Fibroblast of skin of right biceps (primary cell): ENCODE data around the gene ZNHIT2.

Source experiments
- DNase-seq: peaks from one replicate; pipeline ENCODE4 v3.0.0-alpha.2; 2013

ZNHIT2 gene

GRCh38 chr11:65134240-65134951 lies 16.9 kb upstream of the ZNHIT2 start, which contains the start of gene SYVN1:
TSS of gene SYVN1 (minus strand) at chr11:65134519. CDS start at chr11:65133601, 918 bp downstream.
- DNase-seq, result peak; percentile 90

GRCh38 chr11:65133724-65134123 lies 16.2 kb upstream of the ZNHIT2 start:
- peak; percentile 8 for DNase-seq

GRCh38 chr11:65132988-65133700 lies 15.6 kb upstream of the ZNHIT2 start:
- DNase-seq, result peak; percentile 12

- DNase-seq, result no peak
Measured at GRCh38 chr11:65132238-65132987, 14.9 kb upstream of the ZNHIT2 start.

GRCh38 chr11:65131895-65132237 lies 14.4 kb upstream of the ZNHIT2 start:
- no peak for DNase-seq

- DNase-seq, result no peak
Measured at GRCh38 chr11:65131417-65131776, 13.9 kb upstream of the ZNHIT2 start.

- no peak for DNase-seq
Measured at GRCh38 chr11:65130631-65131416, 13.3 kb upstream of the ZNHIT2 start.

- no peak for DNase-seq
Measured at GRCh38 chr11:65129649-65130441, 12.3 kb upstream of the ZNHIT2 start.

GRCh38 chr11:65128182-65129145 lies 11.0 kb upstream of the ZNHIT2 start:
- DNase-seq, result no peak

- DNase-seq, result no peak
Measured at GRCh38 chr11:65127473-65128181, 10.1 kb upstream of the ZNHIT2 start.

- DNase-seq, result no peak
Measured at GRCh38 chr11:65126624-65127274, 9.2 kb upstream of the ZNHIT2 start.

- no peak for DNase-seq
Measured at GRCh38 chr11:65125197-65126056, 7.9 kb upstream of the ZNHIT2 start.

GRCh38 chr11:65124480-65125196 lies 7.1 kb upstream of the ZNHIT2 start:
- no peak for DNase-seq

- DNase-seq, result peak; percentile 96
Measured at GRCh38 chr11:65121865-65122696, 4.6 kb upstream of the ZNHIT2 start, which contains the start of the genes FAU and MRPL49. TSS of gene FAU (minus strand) at chr11:65122134. CDS start at chr11:65121813, 321 bp downstream. TSS of gene MRPL49 (plus strand) at chr11:65122321. CDS start at chr11:65122347, 26 bp downstream.

- DNase-seq, result no peak
Measured at GRCh38 chr11:65121447-65121864, 4.0 kb upstream of the ZNHIT2 start.

GRCh38 chr11:65120831-65121230 lies 3.3 kb upstream of the ZNHIT2 start:
- DNase-seq, result no peak

GRCh38 chr11:65119670-65119995 lies 2.1 kb upstream of the ZNHIT2 start:
- no peak for DNase-seq
